Midbrain (tissue), 1 donor: ENCODE data around the gene TOLLIP.

ENCODE experiments used
- DNase-seq: peaks from one replicate; lab custom pipeline; 2025; lab: John Stamatoyannopoulos, UW

Gene TOLLIP

GRCh38 chr11:1297576-1298473, 11.6 kb downstream of the TOLLIP start:
- DNase-seq, result no peak

GRCh38 chr11:1297011-1297575, 12.3 kb downstream of the TOLLIP start:
- no peak for DNase-seq

GRCh38 chr11:1296287-1296686, 13.1 kb downstream of the TOLLIP start:
- DNase-seq, result no peak

- DNase-seq, result no peak
These were observed 13.8 kb downstream of the TOLLIP start for GRCh38 chr11:1295591-1295990.

GRCh38 chr11:1295086-1295485, 14.3 kb downstream of the TOLLIP start:
- no peak for DNase-seq

- peak; percentile 29 for DNase-seq
These were observed 15.8 kb downstream of the TOLLIP start for GRCh38 chr11:1293619-1294015.

GRCh38 chr11:1292644-1293618, 16.5 kb downstream of the TOLLIP start:
- DNase-seq, result no peak

- DNase-seq, result no peak
These were observed 17.3 kb downstream of the TOLLIP start for GRCh38 chr11:1292018-1292643.

- no peak for DNase-seq
These were observed 18.0 kb downstream of the TOLLIP start for GRCh38 chr11:1291295-1292017.

GRCh38 chr11:1290052-1291040, 19.1 kb downstream of the TOLLIP start:
- DNase-seq, result no peak

- DNase-seq, result no peak
These were observed 20.1 kb downstream of the TOLLIP start for GRCh38 chr11:1289211-1289935.

- no peak for DNase-seq
These were observed 20.8 kb downstream of the TOLLIP start for GRCh38 chr11:1288426-1289151.

- no peak for DNase-seq
These were observed 21.5 kb downstream of the TOLLIP start for GRCh38 chr11:1287928-1288327.

GRCh38 chr11:1285876-1286275, 23.6 kb downstream of the TOLLIP start:
- no peak for DNase-seq

GRCh38 chr11:1285316-1285744, 24.1 kb downstream of the TOLLIP start:
- DNase-seq, result no peak

GRCh38 chr11:1283906-1284305, 25.5 kb downstream of the TOLLIP start:
- no peak for DNase-seq

GRCh38 chr11:1283091-1283511, 26.3 kb downstream of the TOLLIP start:
- no peak for DNase-seq

- no peak for DNase-seq
These were observed 27.5 kb downstream of the TOLLIP start for GRCh38 chr11:1281974-1282365.
